Measurements from ENCODE around the gene FLOT1. TPM values are rescaled to one million over a fixed set of nuclear protein-coding genes. Genes with fewer than 3 reads are reported as not detected.

FLOT1 gene
- total RNA-seq, 4 donors from 2014 or later = 46.7 to 88.8 (median 64.4) TPM

DNA sequence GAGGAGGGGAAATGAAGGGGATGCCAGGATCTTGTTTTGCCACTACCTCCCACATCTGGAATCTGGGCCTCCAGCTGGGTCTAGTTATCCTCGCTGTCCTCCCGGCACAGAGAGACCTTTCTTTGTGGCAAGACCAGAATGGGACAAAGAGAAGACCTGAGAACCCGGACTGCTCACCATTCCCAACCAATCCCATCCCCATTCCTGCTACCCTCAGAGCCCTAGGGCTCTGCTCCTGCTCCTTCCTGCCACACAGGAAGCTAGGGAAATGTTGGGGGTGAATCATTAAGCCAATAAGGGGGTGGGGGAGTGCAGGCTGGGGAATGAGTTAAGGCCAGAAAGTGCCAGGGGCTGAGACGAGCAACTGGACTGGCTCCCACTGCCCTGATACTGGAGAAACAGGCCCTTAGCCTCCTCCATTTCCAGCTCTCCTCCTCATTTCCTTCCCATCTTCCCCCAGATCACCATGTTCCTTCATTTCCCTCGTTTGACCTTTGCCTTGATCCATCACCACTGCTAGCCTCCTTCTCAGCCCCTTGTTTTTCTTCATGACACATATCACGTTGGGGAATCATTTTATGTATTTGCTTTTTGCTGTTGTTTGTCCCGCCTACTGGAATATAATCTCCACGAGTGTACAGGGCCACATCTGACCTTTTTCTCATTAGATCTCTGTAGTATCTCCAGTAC is 6.5 kb upstream of the FLOT1 start:
- Histone ChIP-seq H3K27ac (peak overlapping the region; percentile 67 to 95 (median 90)), H3K36me3 (no peaks in the 10 kb centered on the region), H3K9me3 (no peaks in the 10 kb centered on the region), H3K4me3 (no peak overlapping the region), H3K4me1 (peaks cover 40 to 84% (median 60%) of the 10 kb centered on the region in 3 donors), H3K27me3 (no peaks in the 10 kb centered on the region)
- intact Hi-C loops (cut with DNase I) = no loop called here
- DNase-seq = no peak
- TF ChIP-seq, protein P1, sequence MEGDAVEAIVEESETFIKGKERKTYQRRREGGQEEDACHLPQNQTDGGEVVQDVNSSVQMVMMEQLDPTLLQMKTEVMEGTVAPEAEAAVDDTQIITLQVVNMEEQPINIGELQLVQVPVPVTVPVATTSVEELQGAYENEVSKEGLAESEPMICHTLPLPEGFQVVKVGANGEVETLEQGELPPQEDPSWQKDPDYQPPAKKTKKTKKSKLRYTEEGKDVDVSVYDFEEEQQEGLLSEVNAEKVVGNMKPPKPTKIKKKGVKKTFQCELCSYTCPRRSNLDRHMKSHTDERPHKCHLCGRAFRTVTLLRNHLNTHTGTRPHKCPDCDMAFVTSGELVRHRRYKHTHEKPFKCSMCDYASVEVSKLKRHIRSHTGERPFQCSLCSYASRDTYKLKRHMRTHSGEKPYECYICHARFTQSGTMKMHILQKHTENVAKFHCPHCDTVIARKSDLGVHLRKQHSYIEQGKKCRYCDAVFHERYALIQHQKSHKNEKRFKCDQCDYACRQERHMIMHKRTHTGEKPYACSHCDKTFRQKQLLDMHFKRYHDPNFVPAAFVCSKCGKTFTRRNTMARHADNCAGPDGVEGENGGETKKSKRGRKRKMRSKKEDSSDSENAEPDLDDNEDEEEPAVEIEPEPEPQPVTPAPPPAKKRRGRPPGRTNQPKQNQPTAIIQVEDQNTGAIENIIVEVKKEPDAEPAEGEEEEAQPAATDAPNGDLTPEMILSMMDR (IDR thresholded peaks at IDR 0.05) = no peak
- no peak for TF ChIP-seq POLR2A (IDR thresholded peaks at IDR 0.05)
- WGBS, 2 donors = 50% methylated on average over 8 of the region's 8 CpGs

DNA sequence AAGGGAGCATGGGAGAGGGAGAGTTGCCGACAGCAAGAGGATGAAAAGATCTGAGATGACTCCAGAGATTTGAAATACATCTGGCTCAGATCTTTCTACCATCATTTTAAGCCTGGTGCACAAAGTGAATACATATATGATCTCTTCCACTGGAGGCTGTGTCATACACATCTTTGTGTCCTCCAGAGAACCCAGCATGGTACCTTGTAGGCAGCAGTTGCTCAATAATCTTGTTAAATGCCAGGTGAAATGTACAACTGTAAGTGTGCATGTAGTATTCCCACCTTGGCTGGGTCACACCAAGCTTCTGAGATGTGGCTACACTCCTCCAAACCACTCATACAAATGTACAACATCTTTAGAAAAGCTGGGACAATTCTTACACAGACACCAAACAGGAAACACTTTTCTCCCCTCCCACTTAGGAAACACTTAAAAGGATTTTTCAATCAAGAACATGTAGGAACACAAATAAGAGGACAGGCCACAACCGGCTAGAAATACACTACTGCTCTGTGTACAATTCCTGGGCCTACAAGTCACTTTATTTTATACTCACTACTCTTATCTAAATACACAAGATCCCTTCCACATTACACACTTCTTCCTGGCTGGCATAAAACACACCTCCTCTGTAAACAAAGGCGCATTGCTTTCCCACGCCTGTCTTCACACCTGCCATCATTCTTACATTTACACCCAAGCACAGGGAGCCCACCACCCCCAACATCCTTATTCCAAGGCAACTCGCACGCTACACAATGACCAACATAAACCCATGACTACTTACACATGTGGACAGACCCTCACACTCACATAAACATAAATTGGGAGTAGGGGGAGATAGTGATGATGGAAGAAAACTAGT is 5.6 kb upstream of the FLOT1 start:
- 48% methylated on average over 6 of the region's 6 CpGs for WGBS, 2 donors

DNA sequence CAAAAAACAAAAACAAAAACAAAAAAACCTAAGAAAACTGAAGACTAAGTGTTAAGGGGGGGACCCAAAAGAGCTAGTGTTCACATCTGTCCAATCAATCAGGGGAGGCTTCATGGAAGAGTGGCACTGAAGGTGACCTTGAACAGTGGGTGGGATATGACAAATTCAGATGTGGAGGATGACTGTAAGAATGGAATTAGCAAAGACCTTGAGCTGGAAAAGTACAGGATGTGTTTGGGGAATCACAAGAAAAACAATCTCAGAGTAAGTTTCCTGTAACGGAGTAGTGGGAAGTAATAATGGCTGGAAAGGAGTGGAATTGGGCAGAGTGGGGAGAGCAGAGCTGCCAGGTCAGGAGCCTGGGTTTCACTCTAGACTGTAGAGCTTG is 4.8 kb upstream of the FLOT1 start:
- TF ChIP-seq, protein P1 (IDR thresholded peaks at IDR 0.05) = no peak
- TF ChIP-seq POLR2A (IDR thresholded peaks at IDR 0.05) = no peak
- 67 to 81% methylated on average over 1 of the region's 1 CpG for WGBS, 2 donors
- Histone ChIP-seq H3K4me1 (peaks cover 31 to 80% (median 50%) of the 10 kb centered on the region in 3 donors), H3K27me3 (no peaks in the 10 kb centered on the region), H3K4me3 (no peak overlapping the region), H3K27ac (peak overlapping the region; percentile 67 to 95 (median 90)), H3K36me3 (no peaks in the 10 kb centered on the region), H3K9me3 (no peaks in the 10 kb centered on the region)
- DNase-seq = no peak
- intact Hi-C loops (cut with DNase I) = no loop called here

More for the DNA sequence above, 5.6 kb upstream of the FLOT1 start:
- Histone ChIP-seq H3K4me3 (no peak overlapping the region), H3K27me3 (no peaks in the 10 kb centered on the region), H3K9me3 (no peaks in the 10 kb centered on the region), H3K27ac (peak overlapping the region; percentile 67 to 95 (median 90)), H3K4me1 (peaks cover 39 to 85% (median 58%) of the 10 kb centered on the region in 3 donors), H3K36me3 (no peaks in the 10 kb centered on the region)
- no peak for TF ChIP-seq POLR2A (IDR thresholded peaks at IDR 0.05)
- TF ChIP-seq, protein P1 (IDR thresholded peaks at IDR 0.05) = no peak
- intact Hi-C loops (cut with DNase I) = no loop called here
- DNase-seq = no peak

DNA sequence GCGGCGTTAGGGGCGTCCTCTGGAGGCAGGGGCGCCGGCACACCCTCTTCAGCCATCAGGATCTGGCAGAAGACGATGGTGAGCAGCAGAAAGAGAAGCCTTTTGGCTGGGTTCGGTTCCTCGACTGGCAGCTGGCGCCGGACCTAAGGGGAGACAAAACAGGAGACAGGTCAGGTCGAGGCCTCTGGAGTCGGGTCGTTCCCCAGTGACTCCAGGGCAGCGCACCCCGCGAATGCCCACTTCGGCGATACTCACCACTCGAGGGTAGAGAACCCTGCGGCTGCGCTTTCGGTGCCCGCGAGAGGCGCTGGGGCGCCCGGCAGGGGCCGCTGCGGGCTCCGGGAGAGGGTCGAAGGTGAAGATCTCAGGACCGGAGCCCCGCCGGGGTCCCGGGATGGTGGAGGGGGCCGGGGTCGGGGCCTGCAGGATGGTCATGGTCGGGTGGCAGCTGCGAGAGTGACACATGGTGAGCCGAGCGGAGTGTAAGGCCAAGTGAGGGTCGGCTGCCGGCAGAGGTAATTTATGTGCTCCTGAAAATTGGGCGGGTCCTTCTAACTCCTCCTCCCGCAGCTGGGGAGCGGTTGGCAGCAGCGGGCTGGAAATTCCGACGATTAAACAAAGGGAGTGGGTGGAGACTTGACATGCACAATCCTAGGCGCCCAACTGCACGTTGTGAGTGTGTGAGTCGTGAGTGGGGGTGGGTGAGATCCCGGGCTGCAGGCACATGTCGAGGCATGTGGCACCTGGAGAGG is 1.7 kb upstream of the FLOT1 start, which contains the start of gene IER3:
TSS of gene IER3 (minus strand) at position 494 of the 752 bp plus-strand sequence. CDS start at position 465, 29 bp downstream.
- H3K4me1 ChIP-seq = peaks cover 21 to 79% (median 41%) of the 10 kb centered on the region in 3 donors
- peak within 1 kb of the TSS; percentile 92 to 99 (median 96) for H3K27ac ChIP-seq
- H3K9me3 ChIP-seq = no peaks in the 10 kb centered on the region
- intact Hi-C loops (cut with DNase I) = loop anchor here (5.0 kb wide), 2 partner anchors 78 to 138 kb away; partner anchors contain the start of gene DDR1
- WGBS, 2 donors = 0% methylated on average over 8 to 18 of the region's 54 CpGs
- H3K4me3 ChIP-seq = peak within 1 kb of the TSS; percentile 58 to 90 (median 82)
- TF ChIP-seq POLR2A (IDR thresholded peaks at IDR 0.05) = peak in 2 of 4 donors; percentile 90 to 95
- TF ChIP-seq, protein P1 (IDR thresholded peaks at IDR 0.05) = peak; percentile 37 to 71 (median 65)
- H3K27me3 ChIP-seq = no peaks in the 10 kb centered on the region
- peaks cover 4 to 19% (median 12%) of the 10 kb centered on the region in 3 donors for H3K36me3 ChIP-seq
- no peak for DNase-seq

Measured in esophagus squamous epithelium (tissue), 5 donors.